D721Med (cell line): ENCODE results near the gene ABHD17B.

Experiments used
- DNase-seq: peaks from one replicate; pipeline ENCODE4 v3.0.0; 2011; ENCODE audit warnings: low spot score; ENCODE audit not compliant: insufficient read length
- FAIRE-seq: peaks from 2 replicates; lab custom pipeline; 2011; peaks lifted over from hg19 to GRCh38; lab: Jason Lieb, UNC
- CTCF ChIP-seq: IDR thresholded peaks from 2 replicates; pipeline ENCODE4 v1.5.1; 2012; ENCODE audit warnings: mild to moderate bottlenecking, control low read depth; ENCODE audit not compliant: insufficient read depth; ENCODE audit errors: missing control alignments

The ABHD17B gene

GRCh38 chr9:71928376-71928775 lies 17.4 kb upstream of the ABHD17B start:
- FAIRE-seq (no peak), DNase-seq (no peak)
- TF ChIP-seq CTCF, result no peak

- no peak for FAIRE-seq
- TF ChIP-seq CTCF, result no peak
These were observed 14.8 kb upstream of the ABHD17B start for GRCh38 chr9:71925834-71926233.

GRCh38 chr9:71924576-71924975 lies 13.6 kb upstream of the ABHD17B start:
- DNase-seq (no peak), FAIRE-seq (peak; percentile 48)
- TF ChIP-seq CTCF, result no peak

More at GRCh38 chr9:71925834-71926233, 14.8 kb upstream of the ABHD17B start:
- DNase-seq, result no peak

DNA sequence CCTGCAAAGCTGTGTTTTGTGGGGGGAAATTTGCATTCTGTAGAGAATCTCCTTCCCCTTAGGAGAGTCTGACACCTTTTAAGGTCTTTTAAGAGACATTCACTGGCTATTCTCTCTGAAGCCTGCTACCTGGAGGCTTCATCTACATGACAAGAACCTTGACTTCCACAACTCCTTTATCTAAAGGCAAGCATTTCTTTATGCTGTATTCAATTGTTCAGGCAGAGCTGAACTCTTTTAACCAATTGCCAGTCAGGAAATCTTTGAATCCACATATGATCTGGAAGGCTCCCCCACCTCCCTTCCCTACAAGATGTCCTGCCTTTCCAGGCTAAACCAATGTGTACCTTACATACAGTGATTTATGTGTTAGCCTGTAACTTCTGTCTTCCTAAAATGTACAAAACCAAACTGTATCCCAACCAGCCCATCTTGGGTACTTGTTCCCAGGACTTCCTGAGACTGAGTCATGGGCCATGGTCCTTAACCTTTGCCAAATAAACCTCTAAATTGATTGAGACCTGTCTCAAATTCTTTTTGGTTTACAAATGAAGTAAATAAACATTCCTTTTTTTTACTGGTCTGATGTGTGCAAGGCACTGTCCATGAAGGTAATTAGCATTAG lies 10.3 kb upstream of the ABHD17B start:
- DNase-seq, result no peak
- no peak for FAIRE-seq
- TF ChIP-seq CTCF, result no peak

DNA sequence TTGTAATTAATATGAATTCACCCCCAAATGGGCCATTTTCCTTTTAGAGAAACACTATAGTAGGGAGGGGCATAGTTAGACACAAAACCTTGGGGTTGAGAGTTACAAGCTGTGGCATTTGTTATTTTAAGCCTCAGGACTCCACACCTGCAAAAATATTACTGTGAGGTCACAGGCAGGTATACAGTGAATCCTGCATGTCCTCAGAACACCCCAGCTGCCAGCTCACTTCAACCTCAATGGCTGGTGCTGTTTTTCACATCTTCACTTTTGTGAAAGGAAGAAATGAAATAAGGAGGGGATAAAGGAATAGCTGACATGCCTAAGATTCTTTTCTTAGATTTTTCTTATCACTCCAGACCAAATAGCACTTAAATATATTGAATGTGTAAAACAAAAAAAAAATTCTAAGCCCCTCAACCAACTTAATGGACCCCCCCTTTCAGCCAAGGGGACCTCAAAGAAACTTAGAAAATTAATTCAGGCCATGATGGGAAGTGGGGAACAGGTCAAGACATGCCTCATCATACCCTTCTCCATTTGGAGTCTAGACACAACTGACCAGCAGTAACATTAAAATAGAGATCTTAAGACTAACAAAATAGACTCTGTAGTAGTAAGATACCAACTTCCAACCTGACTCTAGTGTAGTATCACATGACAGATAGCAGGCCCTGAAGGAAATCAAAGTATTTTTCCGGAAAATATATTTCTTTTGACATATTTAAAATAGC lies 9.6 kb upstream of the ABHD17B start:
- no peak for TF ChIP-seq CTCF
- DNase-seq (no peak), FAIRE-seq (no peak)

DNA sequence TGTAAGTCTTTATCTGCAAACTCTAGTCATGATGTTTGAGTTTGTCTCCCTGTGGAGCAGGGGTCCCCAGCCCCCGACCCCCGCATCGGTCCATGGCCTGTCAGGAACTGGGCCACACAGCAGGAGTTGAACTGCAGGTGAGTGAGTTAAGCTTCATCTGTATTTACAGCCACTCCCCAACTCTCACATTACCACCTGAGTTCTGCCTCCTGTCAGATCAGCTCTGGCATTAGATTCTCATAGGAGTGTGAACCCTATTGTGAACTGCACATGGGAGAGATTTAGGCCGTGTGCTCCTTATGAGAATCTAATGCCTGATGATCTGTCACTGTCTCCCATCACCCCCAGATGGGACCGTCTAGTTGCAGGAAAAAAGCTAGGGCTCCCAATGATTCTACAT lies 7.4 kb upstream of the ABHD17B start:
- FAIRE-seq (no peak), DNase-seq (no peak)

More for the DNA sequence above, 7.4 kb upstream of the ABHD17B start:
- no peak for TF ChIP-seq CTCF
